HG02798 (cell line): ENCODE data around the gene ZNF593OS.

Experiments used
- ATAC-seq: cut with Tn5 transposase; IDR thresholded peaks from one replicate; pipeline ENCODE4 v1.9.1; 2021; ENCODE audit warnings: mild to moderate bottlenecking; ENCODE audit not compliant: unreplicated experiment, poor library complexity

The ZNF593OS gene

DNA sequence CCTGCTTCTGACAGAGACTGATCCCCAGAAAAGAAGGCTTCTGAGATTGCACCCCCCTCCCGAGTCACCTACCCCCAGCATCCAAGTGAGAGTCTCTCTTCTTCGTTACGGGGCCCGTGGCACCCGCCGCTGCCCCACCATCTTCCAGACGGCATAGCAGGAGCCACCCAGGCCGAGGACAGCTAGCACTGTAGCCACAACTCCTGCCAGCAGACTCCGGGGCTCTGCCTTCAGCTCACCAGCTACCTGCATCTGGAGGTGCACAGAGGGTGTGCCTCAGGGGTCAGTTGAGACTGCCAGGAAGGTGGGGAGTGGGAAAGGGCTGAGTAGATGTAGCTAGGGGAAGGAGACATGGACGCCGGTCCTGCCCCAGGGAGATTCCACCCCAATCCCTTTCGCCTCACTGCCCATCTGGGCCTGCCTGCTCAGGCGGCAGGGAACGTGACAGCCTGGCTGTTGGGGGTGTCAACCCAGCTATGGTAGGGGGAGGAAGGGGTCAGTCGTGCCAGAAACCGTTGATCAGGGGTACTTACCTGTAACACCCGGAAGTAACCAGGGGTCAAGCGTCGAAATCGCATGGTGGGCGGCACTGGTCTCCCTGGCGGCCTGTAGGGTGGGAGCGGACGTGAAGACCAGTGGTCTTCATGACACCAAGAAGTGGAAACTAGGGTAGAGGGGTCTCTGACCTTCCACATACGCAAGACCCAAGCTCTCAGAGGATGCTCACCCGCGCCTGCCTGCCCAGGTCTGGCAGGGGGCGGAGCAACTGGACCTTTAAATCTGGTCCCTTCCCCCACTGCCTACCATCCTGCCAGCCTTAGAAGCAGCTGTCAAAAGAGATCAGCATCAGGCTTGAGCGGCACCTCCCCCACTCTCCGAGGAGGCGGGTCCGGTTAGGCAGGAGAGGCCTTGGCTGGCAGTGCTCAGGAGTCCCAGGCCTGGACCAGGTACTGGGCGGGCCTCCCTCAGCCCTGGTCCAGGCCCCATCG, at the start of gene ZNF593OS:
TSS of gene ZNF593OS (minus strand) at position 749 of the 989 bp plus-strand sequence. CDS start at position 578, 171 bp downstream.
- ATAC-seq = no peak

DNA sequence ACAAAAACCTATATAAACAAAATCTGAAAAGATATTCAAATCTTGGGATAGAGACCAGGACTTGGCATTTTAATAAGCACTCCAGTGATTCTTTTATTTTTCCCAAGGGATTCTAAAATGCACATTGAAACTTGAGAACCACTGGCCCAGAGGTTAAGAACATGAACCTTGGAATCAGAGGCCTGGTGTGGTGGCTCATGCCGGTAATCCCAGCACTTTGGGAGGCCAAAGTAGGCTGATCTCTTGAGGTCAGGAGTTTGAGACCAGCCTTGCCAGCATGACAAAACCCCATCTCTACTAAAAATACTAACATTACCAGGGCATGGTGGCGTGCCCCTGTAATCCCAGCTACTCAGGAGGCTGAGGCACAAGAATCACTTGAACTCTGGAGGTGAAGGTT, 49.5 kb upstream of the ZNF593OS start:
- no peak for ATAC-seq

DNA sequence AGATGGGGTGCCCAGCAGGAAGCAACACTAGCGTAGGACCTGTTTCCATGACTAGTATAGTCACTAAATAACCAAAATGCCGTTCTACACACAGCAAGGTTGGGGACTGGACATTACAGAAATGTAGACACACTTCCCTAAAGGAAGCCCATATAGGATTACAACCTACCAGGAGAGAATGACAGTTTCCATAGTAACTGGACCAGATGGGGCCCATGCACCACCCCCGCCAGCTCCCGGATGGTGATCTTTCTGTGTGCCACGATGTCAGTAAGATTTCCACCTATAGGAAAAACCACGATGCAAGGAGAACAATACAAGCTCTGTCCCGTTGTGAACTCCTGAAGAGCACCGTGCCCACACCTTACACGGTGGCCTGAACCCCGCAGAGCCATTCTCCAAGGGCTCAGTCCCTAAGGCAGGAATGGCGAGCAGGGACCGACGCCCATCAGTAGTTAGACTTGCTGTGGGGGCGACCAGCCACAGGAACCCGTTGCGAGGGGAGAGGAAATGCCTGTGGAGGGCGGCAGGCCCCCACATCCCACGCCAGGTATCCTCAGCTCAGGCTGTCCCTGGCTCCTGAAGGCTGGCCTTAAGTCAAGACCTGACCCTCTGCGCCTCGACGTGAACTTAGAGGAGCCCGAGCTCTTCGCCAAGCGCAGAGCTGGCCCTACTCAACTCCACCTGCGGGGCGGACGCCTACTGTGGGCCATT, 48.7 kb upstream of the ZNF593OS start:
- ATAC-seq = no peak

DNA sequence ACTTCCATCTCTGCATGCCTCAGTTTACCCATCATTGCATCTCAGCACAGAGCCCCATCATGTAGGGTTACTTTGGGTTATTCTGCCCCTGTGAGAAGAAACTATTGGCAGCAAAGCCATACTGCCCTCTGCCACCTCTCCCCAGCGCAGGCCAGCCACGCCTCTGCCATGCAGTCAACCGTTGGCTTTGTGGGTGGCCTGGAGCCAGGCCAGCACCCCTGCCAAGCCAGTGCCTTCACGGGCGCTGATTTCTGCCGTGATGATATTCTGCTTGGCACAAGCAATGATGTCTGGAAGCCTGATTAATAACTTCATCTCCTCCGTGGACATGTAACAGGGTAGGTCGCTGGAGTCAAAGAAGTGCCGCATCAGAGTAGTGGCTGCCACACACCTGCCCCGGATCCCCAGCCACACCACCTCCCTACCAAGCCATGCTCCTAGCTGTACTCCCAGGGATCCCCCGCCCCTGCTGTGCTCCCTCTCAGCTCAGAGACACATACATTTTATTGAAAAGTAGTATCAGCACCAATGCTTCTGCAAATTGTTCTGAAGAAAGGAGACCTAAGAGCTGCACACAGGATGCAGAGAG, 47.4 kb upstream of the ZNF593OS start:
- no peak for ATAC-seq

DNA sequence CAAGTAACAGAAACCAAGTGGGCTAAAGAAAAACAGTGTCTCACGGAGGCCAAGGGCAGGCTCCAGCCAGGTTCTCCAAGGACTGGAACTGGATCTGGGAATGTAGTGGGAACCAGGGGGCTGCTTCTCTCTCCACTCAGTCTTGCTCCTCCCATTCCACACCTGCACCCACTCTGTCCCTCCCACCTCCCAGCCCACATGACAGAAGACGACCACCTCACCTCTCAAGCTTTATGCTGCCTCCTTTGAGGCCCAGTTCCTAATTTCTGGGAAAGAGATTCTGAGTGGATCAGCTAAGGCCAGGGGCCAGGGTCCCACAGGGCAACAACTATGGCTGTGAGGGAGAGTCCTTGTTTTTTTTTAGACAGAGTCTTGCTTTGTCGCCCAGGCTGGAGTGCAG, 43.6 kb upstream of the ZNF593OS start:
- ATAC-seq = no peak

DNA sequence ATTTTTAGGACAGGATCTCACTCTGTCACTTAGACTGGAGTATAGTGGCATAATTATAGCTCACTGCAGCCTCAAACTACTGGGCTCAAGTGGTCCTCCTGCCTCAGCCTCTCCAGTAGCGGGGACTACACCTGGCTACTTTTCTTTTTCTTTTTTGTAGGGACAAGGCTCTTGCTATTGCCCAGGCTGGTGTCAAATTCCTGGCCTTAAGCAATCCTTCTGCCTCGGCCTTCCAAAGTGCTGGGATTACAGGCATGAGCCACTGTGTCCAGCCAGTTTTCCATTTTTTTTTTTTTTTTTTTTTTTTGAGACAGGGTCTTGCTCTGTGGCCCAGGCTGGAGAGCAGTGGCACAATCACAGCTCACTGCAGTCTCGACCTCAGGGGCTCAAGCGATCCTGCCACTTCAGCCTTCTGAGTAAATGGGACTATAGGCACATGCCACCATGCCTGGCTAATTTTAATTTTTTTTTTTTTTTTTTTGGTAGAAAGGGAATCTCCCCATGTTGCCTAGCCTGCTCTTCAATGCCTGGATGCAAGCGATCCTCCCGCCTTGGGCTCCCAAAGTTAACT, 41.8 kb upstream of the ZNF593OS start:
- no peak for ATAC-seq

DNA sequence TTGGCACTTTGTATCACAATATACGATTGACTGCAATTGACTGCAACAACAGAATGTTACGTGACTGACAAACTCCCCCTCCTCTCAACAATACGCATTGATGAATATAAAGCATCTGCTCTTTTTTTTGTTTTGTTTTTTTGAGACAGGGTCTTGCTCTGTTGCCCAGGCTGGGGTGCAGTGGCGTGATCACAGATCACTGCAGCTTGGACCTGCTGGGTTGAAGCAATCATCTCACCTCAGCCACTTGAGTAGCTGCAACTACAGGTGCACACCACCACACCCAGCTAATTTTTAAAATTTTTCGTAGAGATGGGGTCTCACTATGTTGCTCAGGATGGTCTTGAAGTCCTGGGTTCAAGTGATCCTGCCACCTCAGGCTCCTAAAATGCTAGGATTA, 41.1 kb upstream of the ZNF593OS start:
- no peak for ATAC-seq

DNA sequence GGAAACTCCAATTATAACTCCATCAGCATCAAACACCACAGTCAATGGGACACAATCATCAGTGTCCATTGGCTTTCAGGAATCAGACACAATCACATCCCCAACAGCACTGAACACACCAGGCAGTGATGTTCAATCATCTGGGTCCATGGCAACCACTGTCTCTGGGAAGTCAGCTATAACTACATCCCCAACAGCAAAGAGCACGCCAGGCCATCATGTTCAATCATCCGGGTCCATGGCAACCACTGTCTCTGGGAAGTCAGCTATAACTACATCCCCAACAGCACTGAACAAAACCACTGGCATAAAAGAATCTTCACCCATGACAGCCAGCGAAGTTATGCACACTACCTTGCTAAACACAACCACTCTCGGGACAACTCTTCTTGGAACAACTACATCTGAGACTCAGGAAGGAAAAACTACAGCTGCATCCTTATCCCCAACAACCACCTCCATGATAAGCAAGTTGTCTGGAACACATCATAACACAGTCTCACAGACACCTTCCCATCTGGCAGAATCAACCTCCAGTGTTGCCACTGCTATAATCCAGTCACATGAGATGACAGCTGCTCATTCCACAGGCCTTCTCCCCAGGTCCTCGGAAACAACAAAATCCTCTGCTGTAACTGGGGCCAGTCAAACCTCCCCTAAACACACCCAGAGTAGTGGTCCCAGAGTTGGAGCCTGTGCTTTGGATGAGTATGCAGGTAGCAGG, 38.7 kb upstream of the ZNF593OS start:
- no peak for ATAC-seq

DNA sequence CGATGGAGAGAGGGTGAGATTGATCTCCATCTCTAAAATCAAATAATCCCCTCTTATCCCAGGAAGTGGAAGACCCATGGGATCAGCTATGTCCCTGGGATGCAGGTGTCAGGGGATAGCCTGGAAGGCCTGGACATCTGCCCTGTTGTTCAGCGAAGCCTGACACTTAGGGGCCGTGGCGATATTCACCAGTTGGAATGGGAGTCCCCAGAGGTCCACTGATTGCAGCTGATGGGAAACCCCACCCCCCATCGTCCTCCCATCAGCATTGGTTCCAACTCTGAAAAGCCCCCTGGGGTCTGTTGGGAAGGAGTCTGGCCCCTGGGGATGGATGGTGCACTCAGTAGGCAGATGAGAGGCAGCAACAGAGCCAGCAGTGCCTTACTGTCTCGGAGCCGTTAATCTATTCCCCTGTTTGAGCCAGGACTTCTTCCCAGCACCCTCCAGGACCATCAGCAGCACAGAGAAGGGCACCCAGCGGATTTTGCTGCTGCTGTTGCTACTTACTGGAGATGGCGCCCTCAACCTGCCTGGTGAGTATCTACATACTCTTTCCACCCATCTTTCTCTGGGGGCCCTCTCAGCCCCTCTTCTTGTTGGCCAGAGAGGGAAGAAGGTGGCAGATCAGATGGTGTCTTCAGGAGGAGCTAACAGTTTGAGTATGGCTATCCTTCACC, 32.1 kb upstream of the ZNF593OS start:
- ATAC-seq = no peak

DNA sequence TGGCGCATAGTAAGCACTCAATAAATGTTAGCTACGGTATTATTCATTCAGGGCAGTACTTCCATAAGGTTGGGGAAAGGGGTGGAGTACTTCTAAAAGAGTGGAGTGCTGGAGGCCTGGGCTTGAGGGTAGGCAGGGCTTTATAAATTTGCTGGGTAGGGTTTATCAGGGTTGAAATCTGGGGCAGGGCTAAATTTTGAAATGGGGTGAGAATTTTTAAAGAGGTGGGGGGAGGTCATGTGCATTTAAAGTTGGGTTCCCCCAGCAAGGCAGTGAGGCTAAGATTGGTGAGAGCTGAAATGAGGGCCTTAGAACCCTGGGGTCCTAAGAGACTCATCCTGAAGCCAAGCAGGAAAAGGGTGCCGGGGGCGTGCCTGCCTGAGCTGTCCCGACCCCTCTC, 28.8 kb upstream of the ZNF593OS start:
- no peak for ATAC-seq

DNA sequence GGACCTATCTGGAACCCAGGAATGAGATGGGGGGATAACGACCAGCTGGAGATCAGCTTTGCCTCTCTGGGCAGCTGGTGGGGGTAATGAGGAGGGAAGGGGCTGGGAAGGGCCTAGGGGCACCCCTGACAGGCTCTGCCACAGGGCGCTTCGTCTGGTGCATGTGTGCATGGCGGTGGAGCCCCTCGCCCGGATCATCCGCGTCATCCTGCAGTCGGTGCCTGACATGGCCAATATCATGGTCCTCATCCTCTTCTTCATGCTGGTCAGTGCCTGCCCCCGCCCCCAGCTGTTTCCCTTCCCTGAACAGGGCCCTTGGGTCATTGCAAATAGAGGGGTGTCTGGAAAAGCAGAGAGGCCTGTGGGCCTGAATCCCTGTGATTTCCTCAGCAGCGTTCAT, 26.2 kb upstream of the ZNF593OS start:
- ATAC-seq = no peak

DNA sequence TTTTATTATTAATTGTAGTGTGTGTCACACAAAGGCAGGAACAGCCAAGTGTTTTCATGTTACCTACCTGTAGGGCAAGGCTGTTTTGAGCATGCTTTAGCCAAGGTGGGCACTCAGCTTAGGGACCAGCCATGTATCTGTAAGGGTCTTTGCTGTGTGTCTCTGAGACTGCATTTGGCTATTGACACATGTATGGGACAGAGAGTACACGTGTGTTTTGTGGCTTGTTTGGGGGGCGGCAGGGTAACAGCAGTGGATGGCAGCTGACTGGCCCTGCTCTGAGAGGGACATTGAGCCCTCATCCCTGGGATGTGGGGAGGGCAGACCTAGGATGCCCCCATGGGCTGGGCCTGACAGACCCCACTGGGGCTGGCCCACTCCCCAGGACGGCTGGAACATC, 25.7 kb upstream of the ZNF593OS start:
- ATAC-seq = no peak

DNA sequence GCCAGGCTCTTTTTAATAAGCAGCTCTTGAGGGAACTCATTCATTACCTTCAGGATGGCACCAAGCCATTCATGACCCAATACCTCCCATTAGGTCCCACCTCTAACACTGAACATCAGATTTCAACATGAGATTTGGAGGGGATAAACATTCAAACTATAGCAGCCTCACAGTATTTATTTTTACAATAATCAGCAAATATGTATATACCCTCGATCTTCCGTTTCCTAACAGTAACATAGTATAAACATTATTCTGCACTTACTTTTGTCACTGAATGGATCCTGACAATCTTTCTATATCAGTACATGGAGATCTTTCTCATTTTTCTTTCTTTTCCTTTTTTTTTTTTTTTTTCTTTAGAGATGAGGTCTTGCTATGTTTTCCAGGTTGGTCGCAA, 24.2 kb upstream of the ZNF593OS start:
- no peak for ATAC-seq

DNA sequence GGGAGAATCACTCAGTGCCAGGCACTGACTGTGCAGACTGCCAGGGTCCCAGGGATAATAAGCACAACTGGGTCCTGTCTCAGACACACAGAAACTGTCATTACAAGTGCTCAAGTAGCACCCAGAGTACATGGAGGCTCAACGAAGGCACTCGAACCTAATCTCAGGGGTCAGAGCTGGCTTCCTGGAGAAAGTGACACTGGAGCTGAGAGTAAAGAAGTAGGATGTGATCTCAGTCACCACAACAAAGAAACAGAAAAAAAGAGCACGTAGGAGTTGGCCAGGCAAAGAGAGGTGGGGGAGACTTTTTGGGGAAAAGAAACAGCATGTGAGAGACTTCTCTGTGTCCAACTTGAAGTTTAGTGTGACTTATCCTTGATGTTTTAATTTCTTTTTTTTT, 20.1 kb upstream of the ZNF593OS start:
- ATAC-seq = no peak

DNA sequence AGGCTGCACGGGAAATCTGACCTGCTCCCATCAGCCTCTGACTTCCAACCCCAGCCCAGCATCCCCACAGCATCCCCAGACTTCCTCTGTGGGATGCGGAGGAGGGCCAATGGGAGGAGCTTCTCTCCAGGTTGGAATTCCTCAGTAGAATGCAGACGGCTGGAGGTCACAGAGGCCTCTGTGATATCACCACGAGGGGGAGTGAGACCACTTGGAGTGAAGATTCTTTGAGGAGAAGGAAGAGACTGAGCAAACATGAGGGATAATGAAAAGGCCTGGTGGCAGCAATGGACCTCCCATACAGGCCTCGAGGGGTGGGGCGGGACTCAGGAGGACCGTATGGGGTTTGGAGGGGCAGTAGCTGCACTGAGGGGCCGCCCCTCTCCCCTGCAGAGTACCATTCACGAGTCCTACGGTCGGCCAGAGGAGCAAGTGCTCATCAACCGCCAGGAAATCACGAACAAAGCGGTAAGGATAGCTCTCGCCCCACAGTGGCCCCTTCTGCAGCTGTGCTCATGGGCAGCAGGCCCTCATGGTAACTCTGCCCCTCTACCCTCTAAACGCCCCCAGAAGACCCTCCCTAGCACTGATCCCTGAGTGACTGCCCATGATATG, 18.8 kb upstream of the ZNF593OS start, which contains the start of gene CATSPER4:
TSS of gene CATSPER4 (plus strand) at position 230 of the 615 bp plus-strand sequence. CDS start at position 256, 26 bp downstream.
- no peak for ATAC-seq

DNA sequence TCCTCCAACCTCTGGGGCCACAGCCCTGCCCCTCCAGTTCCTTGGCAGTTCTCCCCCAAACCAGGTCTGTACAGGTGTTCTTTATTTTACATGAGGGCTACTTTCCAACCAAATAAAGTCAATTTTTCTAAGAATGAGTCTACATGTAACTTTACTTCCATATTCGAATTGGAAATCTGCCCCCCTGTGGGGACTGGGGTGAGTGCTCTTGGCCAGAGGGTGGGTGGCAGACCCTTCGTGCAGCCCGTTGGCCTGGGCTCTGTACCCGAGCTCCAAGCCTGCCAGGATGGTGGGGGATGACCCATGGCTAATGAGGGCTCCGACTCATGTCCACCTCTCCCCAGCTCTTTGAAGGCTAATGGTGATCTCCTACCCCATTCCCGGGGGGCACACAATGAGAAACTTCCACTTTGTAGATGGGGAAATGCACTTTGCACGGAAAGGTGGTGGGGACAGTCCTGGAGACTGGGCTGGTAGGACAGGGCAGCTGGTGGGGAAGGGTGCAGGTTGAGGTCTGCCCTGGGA, 18.2 kb upstream of the ZNF593OS start:
- no peak for ATAC-seq

DNA sequence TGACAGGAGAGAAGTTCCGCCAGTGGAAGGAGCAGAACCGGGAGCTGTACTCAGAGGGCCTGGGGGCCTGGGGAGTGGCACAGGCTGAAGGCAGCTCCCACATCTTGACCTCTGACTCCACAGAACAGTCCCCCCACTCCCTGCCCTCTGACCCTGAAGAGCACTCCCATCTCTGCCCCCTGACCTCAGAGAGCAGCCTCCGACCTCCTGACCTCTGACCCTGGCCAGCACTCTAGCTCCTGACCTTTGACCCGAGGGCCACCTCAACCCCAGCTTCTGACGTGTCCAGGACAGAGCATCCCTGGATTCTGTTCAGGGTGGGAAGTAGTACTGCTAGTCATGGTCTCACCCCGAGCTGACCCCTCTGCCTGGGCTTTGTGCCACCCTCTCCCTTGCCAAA, 17.7 kb upstream of the ZNF593OS start:
- ATAC-seq = no peak

DNA sequence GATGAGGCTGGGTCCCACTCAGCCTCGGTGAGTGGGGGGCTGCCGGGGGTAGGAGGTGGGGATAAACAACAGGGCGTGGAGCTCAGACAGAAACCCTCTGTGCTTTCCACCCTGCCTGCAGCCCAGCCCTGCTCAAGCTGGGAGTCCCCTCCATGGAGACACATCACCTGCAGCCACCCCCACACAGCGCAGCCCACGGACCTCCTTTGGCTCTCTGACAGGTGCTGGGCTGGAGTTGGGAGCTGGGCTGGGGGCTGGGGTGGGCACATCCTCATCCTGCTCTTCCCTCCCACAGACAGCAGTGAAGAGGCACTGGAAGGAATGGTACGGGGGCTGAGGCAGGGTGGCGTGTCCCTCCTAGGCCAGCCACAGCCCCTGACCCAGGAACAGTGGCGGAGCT, 16.8 kb upstream of the ZNF593OS start:
- no peak for ATAC-seq

DNA sequence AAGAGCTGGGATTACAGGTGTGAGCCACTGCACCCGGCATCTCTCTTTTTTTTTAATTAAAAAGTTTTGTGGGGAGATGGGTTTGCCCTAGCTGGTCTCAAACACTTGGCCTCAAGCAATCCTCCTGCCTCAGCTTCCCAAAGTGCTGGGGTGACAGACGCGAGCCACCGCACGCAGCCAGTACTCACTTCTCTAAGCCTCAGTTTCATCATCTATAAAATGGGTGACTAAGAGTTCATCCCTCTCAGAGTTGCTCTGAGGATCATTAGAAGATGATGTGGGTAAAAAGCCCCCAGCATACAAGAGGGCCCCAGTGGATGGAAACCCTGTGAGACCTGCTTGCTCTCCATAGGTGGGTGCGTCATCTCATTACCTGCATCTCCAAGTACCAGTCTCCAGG, 16.2 kb upstream of the ZNF593OS start:
- ATAC-seq = no peak
